NCI-H2196 treated with DMSO at 0.1 percent for 48 hours (cell line): ENCODE data around the gene PSMD12.
A peak's percentile ranks its signal among the peaks of the same experiment; 100 is the strongest.
"Not testable (repeated sequence)": the region's sequence is repeated elsewhere in the genome, so short reads cannot be mapped to it uniquely, and the experiment has no call there.

Experiments used
- DNase-seq: peaks from one replicate; lab custom pipeline; 2025; ENCODE audit not compliant: unreplicated experiment; lab: John Stamatoyannopoulos, UW

PSMD12 gene

GRCh38 chr17:67359960-67360791, 6.2 kb downstream of the PSMD12 start:
- DNase-seq, result peak; percentile 23

GRCh38 chr17:67358612-67359011, 7.8 kb downstream of the PSMD12 start:
- DNase-seq, result no peak

GRCh38 chr17:67353929-67354574, 12.3 kb downstream of the PSMD12 start:
- no peak for DNase-seq

GRCh38 chr17:67353161-67353560, 13.2 kb downstream of the PSMD12 start:
- no peak for DNase-seq

- no peak for DNase-seq
Measured at GRCh38 chr17:67349420-67349819, 17.0 kb downstream of the PSMD12 start.

GRCh38 chr17:67347826-67348225, 18.6 kb downstream of the PSMD12 start:
- DNase-seq, result no peak

- DNase-seq, result no peak
Measured at GRCh38 chr17:67343237-67343636, 23.1 kb downstream of the PSMD12 start.

GRCh38 chr17:67338353-67338752, 28.0 kb downstream of the PSMD12 start:
- DNase-seq, result not testable (repeated sequence)

- no peak for DNase-seq
Measured at GRCh38 chr17:67336859-67337258, 29.5 kb downstream of the PSMD12 start.

GRCh38 chr17:67335245-67335835, 31.0 kb downstream of the PSMD12 start:
- no peak for DNase-seq

- not testable (repeated sequence) for DNase-seq
Measured at GRCh38 chr17:67332162-67332508, 34.2 kb downstream of the PSMD12 start.

- not testable (repeated sequence) for DNase-seq
Measured at GRCh38 chr17:67331381-67332161, 34.8 kb downstream of the PSMD12 start.

- DNase-seq, result no peak
Measured at GRCh38 chr17:67328026-67328425, 38.4 kb downstream of the PSMD12 start.

GRCh38 chr17:67326959-67327745, 39.2 kb downstream of the PSMD12 start:
- DNase-seq, result not testable (repeated sequence)

GRCh38 chr17:67326440-67326839, 39.9 kb downstream of the PSMD12 start:
- no peak for DNase-seq

- no peak for DNase-seq
Measured at GRCh38 chr17:67324330-67324729, 42.0 kb downstream of the PSMD12 start.

- no peak for DNase-seq
Measured at GRCh38 chr17:67323445-67323844, 42.9 kb downstream of the PSMD12 start.

GRCh38 chr17:67322042-67322787, 44.2 kb downstream of the PSMD12 start:
- no peak for DNase-seq

GRCh38 chr17:67321486-67321885, 44.9 kb downstream of the PSMD12 start:
- not testable (repeated sequence) for DNase-seq

- DNase-seq, result no peak
Measured at GRCh38 chr17:67316781-67317180, 49.6 kb downstream of the PSMD12 start.
